Measurements from ENCODE around the gene ANK3.

The ANK3 gene

DNA sequence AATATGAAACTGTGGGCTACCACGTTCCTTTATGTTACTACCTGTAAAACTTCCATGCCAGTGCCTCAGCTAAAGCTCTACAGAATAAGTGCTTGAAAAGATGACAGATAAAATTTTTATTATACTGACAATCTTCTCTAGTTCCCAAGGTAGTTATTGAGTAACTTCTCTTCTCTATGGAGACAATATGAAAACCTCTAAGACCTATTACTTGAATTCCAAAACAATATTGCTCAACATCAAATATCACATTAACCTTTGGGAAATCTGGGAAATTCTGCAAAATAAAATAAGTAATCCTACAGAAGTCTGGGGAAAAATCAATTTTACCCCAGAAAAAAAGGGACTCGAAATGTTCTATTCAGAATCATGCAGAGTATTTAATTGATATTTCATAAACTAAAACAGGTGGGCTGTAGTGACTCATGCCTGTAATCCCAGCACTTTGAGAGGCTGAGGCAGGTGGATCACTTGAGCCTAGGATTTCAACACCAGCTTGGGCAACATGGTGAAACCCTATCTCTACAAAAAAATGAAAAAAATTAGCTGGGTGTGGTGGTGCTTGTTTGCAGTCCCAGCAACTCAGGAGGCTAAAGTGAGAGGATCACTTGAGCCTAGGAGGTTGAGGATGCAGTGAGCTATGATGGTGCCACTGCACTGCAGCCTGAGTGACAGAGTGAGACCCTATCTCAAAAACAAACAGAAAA lies 23.8 kb upstream of the ANK3 start:
- H3K4me1 ChIP-seq (ENCODE audit: control insufficient read depth, insufficient read depth, low read length) = peaks cover 9% of the 10 kb centered on the region; the same call in 1 of the 2 replicates
- H3K9me3 ChIP-seq (ENCODE audit: control insufficient read depth, insufficient read depth, low read depth, low read length) = no peaks in the 10 kb centered on the region
- H3K9ac ChIP-seq (ENCODE audit: low read length) = no peak overlapping the region
- H3K36me3 ChIP-seq (ENCODE audit: control insufficient read depth, insufficient read depth, low read length) = no peaks in the 10 kb centered on the region
- no peak overlapping the region for H3K4me3 ChIP-seq (ENCODE audit: low read depth, low read length)
- H3K27ac ChIP-seq (ENCODE audit: low read depth, low read length) = no peak overlapping the region
- peaks cover 4% of the 10 kb centered on the region; the same call in 1 of the 2 replicates for H3K27me3 ChIP-seq (ENCODE audit: control insufficient read depth, insufficient read depth, low read length)

GRCh38 chr10:60410970-60411369 lies 21.3 kb upstream of the ANK3 start:
- H3K27me3 ChIP-seq (ENCODE audit: control insufficient read depth, insufficient read depth, low read length) = no peaks in the 10 kb centered on the region
- H3K27ac ChIP-seq (ENCODE audit: low read depth, low read length) = no peak overlapping the region
- no peaks in the 10 kb centered on the region for H3K9me3 ChIP-seq (ENCODE audit: control insufficient read depth, insufficient read depth, low read depth, low read length)
- H3K4me3 ChIP-seq (ENCODE audit: low read depth, low read length) = no peak overlapping the region
- no peaks in the 10 kb centered on the region for H3K36me3 ChIP-seq (ENCODE audit: control insufficient read depth, insufficient read depth, low read length)
- H3K9ac ChIP-seq (ENCODE audit: low read length) = no peak overlapping the region
- peaks cover 9% of the 10 kb centered on the region; the same call in 1 of the 2 replicates for H3K4me1 ChIP-seq (ENCODE audit: control insufficient read depth, insufficient read depth, low read length)

- no peaks in the 10 kb centered on the region for H3K4me1 ChIP-seq (ENCODE audit: control insufficient read depth, insufficient read depth, low read length)
- H3K27ac ChIP-seq (ENCODE audit: low read depth, low read length) = no peak overlapping the region
- H3K4me3 ChIP-seq (ENCODE audit: low read depth, low read length) = no peak overlapping the region
- H3K27me3 ChIP-seq (ENCODE audit: control insufficient read depth, insufficient read depth, low read length) = no peaks in the 10 kb centered on the region
- H3K9ac ChIP-seq (ENCODE audit: low read length) = no peak overlapping the region
- no peaks in the 10 kb centered on the region for H3K9me3 ChIP-seq (ENCODE audit: control insufficient read depth, insufficient read depth, low read depth, low read length)
- H3K36me3 ChIP-seq (ENCODE audit: control insufficient read depth, insufficient read depth, low read length) = no peaks in the 10 kb centered on the region
Measured at GRCh38 chr10:60409202-60409601, 19.5 kb upstream of the ANK3 start.

DNA sequence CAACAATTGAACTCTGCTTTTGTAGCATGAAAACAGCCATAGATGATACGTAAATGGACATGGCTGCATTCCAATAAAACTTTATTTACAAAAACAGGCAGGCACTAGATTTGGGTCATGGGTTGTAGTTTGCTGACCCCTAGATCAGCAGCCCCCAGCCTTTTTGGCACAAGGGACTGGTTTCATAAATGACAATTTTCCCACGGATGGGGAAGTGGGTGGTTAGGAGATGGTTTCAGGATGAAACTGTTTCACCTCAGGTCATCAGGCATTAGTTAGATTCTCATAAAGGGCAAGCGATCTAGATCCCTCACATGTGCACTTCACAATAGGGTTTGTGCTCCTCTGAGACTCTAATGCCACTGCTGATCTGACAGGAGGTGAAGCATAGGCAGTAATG lies 16.5 kb upstream of the ANK3 start:
- Histone ChIP-seq H3K9ac (ENCODE audit: low read length) (no peak overlapping the region), H3K27me3 (ENCODE audit: control insufficient read depth, insufficient read depth, low read length) (no peaks in the 10 kb centered on the region), H3K4me3 (ENCODE audit: low read depth, low read length) (no peak overlapping the region), H3K27ac (ENCODE audit: low read depth, low read length) (no peak overlapping the region), H3K36me3 (ENCODE audit: control insufficient read depth, insufficient read depth, low read length) (no peaks in the 10 kb centered on the region), H3K4me1 (ENCODE audit: control insufficient read depth, insufficient read depth, low read length) (no peaks in the 10 kb centered on the region), H3K9me3 (ENCODE audit: control insufficient read depth, insufficient read depth, low read depth, low read length) (no peaks in the 10 kb centered on the region)

GRCh38 chr10:60405172-60405571 lies 15.5 kb upstream of the ANK3 start:
- Histone ChIP-seq H3K9me3 (ENCODE audit: control insufficient read depth, insufficient read depth, low read depth, low read length) (no peaks in the 10 kb centered on the region), H3K9ac (ENCODE audit: low read length) (no peak overlapping the region), H3K4me3 (ENCODE audit: low read depth, low read length) (no peak overlapping the region), H3K27ac (ENCODE audit: low read depth, low read length) (no peak overlapping the region), H3K4me1 (ENCODE audit: control insufficient read depth, insufficient read depth, low read length) (no peaks in the 10 kb centered on the region), H3K27me3 (ENCODE audit: control insufficient read depth, insufficient read depth, low read length) (no peaks in the 10 kb centered on the region), H3K36me3 (ENCODE audit: control insufficient read depth, insufficient read depth, low read length) (no peaks in the 10 kb centered on the region)

- no peaks in the 10 kb centered on the region; the same call in 1 of the 2 replicates for H3K4me1 ChIP-seq (ENCODE audit: control insufficient read depth, insufficient read depth, low read length)
- H3K36me3 ChIP-seq (ENCODE audit: control insufficient read depth, insufficient read depth, low read length) = no peaks in the 10 kb centered on the region
- no peaks in the 10 kb centered on the region for H3K27me3 ChIP-seq (ENCODE audit: control insufficient read depth, insufficient read depth, low read length)
- no peak overlapping the region for H3K27ac ChIP-seq (ENCODE audit: low read depth, low read length)
- H3K9me3 ChIP-seq (ENCODE audit: control insufficient read depth, insufficient read depth, low read depth, low read length) = no peaks in the 10 kb centered on the region
- no peak overlapping the region for H3K4me3 ChIP-seq (ENCODE audit: low read depth, low read length)
- H3K9ac ChIP-seq (ENCODE audit: low read length) = no peak overlapping the region
Measured at GRCh38 chr10:60403168-60403873, 13.6 kb upstream of the ANK3 start.

DNA sequence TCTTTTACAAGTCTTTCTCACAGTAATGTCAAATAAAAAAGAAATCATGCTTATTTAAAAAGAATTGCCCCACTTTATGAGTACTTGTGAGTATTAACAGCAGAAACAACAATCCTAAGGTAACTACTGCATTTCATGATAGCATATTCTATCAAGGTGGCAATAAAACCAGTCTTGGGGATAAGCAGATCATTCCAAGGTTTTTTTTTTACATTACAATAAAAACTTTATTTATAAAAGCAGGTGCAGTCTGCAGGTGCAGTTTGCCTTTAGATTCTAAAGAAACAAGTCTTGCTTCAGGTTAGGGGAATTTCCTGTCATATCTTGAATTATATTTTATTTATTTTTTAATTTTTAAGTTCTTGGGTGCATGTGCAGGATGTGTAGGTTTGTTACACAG lies 10.7 kb upstream of the ANK3 start:
- no peak overlapping the region for H3K9ac ChIP-seq (ENCODE audit: low read length)
- no peaks in the 10 kb centered on the region for H3K27me3 ChIP-seq (ENCODE audit: control insufficient read depth, insufficient read depth, low read length)
- H3K9me3 ChIP-seq (ENCODE audit: control insufficient read depth, insufficient read depth, low read depth, low read length) = no peaks in the 10 kb centered on the region
- no peak overlapping the region for H3K27ac ChIP-seq (ENCODE audit: low read depth, low read length)
- H3K4me1 ChIP-seq (ENCODE audit: control insufficient read depth, insufficient read depth, low read length) = no peaks in the 10 kb centered on the region; the same call in 1 of the 2 replicates
- H3K36me3 ChIP-seq (ENCODE audit: control insufficient read depth, insufficient read depth, low read length) = no peaks in the 10 kb centered on the region
- no peak overlapping the region for H3K4me3 ChIP-seq (ENCODE audit: low read depth, low read length)

GRCh38 chr10:60399328-60399727 lies 9.7 kb upstream of the ANK3 start:
- Histone ChIP-seq H3K9me3 (ENCODE audit: control insufficient read depth, insufficient read depth, low read depth, low read length) (no peaks in the 10 kb centered on the region), H3K4me3 (ENCODE audit: low read depth, low read length) (no peak overlapping the region), H3K27me3 (ENCODE audit: control insufficient read depth, insufficient read depth, low read length) (no peaks in the 10 kb centered on the region), H3K4me1 (ENCODE audit: control insufficient read depth, insufficient read depth, low read length) (no peaks in the 10 kb centered on the region; the same call in 1 of the 2 replicates), H3K27ac (ENCODE audit: low read depth, low read length) (no peak overlapping the region), H3K9ac (ENCODE audit: low read length) (no peak overlapping the region), H3K36me3 (ENCODE audit: control insufficient read depth, insufficient read depth, low read length) (no peaks in the 10 kb centered on the region)

GRCh38 chr10:60397792-60398191 lies 8.1 kb upstream of the ANK3 start:
- Histone ChIP-seq H3K9me3 (ENCODE audit: control insufficient read depth, insufficient read depth, low read depth, low read length) (no peaks in the 10 kb centered on the region), H3K27ac (ENCODE audit: low read depth, low read length) (no peak overlapping the region), H3K4me3 (ENCODE audit: low read depth, low read length) (no peak overlapping the region), H3K36me3 (ENCODE audit: control insufficient read depth, insufficient read depth, low read length) (no peaks in the 10 kb centered on the region), H3K9ac (ENCODE audit: low read length) (no peak overlapping the region), H3K27me3 (ENCODE audit: control insufficient read depth, insufficient read depth, low read length) (no peaks in the 10 kb centered on the region), H3K4me1 (ENCODE audit: control insufficient read depth, insufficient read depth, low read length) (no peaks in the 10 kb centered on the region; the same call in 1 of the 2 replicates)

GRCh38 chr10:60396766-60397165 lies 7.1 kb upstream of the ANK3 start:
- no peaks in the 10 kb centered on the region; the same call in 1 of the 2 replicates for H3K4me1 ChIP-seq (ENCODE audit: control insufficient read depth, insufficient read depth, low read length)
- H3K9ac ChIP-seq (ENCODE audit: low read length) = no peak overlapping the region
- H3K9me3 ChIP-seq (ENCODE audit: control insufficient read depth, insufficient read depth, low read depth, low read length) = no peaks in the 10 kb centered on the region
- no peaks in the 10 kb centered on the region for H3K27me3 ChIP-seq (ENCODE audit: control insufficient read depth, insufficient read depth, low read length)
- H3K4me3 ChIP-seq (ENCODE audit: low read depth, low read length) = no peak overlapping the region
- no peaks in the 10 kb centered on the region for H3K36me3 ChIP-seq (ENCODE audit: control insufficient read depth, insufficient read depth, low read length)
- no peak overlapping the region for H3K27ac ChIP-seq (ENCODE audit: low read depth, low read length)

- H3K4me1 ChIP-seq (ENCODE audit: control insufficient read depth, insufficient read depth, low read length) = no peaks in the 10 kb centered on the region; the same call in 1 of the 2 replicates
- no peak overlapping the region for H3K4me3 ChIP-seq (ENCODE audit: low read depth, low read length)
- no peaks in the 10 kb centered on the region for H3K9me3 ChIP-seq (ENCODE audit: control insufficient read depth, insufficient read depth, low read depth, low read length)
- no peaks in the 10 kb centered on the region for H3K36me3 ChIP-seq (ENCODE audit: control insufficient read depth, insufficient read depth, low read length)
- no peak overlapping the region for H3K9ac ChIP-seq (ENCODE audit: low read length)
- no peak overlapping the region for H3K27ac ChIP-seq (ENCODE audit: low read depth, low read length)
- H3K27me3 ChIP-seq (ENCODE audit: control insufficient read depth, insufficient read depth, low read length) = no peaks in the 10 kb centered on the region
Measured at GRCh38 chr10:60395711-60396110, 6.0 kb upstream of the ANK3 start.
